ENCODE measurements around the gene SAMHD1. TPM values are rescaled to one million over a fixed set of nuclear protein-coding genes. Genes with fewer than 3 reads are reported as not detected.
A peak's percentile ranks its signal among the peaks of the same experiment; 100 is the strongest.

Gene SAMHD1
- total RNA-seq, 1 donor from 2014 or later, result 26.7 TPM

DNA sequence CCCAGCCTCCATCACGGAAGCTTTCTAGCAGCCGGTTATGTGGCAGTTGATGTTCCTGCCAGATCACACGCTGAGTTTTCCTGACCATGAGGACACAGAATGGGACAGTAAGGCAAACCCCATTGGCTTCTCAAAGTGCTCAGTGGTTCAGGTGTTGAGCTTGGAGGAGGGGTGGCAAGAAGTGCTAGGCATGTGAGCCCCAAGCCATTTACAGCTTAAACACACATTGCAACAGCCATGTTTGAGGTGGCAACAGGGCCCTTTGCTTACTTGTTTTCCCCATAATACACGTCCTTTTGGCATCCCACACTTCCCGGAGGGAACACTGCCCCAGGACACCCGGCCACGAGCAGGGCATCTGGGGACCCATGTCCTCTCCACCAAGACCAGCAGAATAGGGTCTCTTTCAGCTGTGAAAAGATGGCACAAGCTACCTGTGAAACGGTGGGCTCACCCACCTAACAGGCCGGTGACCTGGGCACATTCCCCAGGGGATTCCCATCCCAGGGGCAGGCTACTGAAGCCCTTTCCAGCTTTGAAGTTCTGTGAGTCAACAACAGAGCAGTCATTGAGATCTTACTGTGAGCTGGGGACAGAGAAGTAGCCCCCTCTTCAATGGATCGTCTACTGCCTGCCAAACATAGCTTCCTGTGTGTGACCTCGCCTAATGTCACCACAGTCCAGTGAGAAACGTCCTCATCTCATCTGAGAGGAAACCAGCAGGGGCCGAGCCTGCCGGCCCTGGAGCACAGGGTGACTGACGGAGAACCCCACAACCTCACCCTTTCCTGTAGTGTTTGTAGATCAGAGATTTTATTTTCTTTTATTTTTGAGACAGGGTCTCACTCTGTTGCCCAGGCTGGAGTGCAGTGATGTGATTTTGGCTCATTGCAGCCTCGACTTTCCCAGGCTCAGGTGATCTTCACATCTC is 79.6 kb downstream of the SAMHD1 start:
- no peak for DNase-seq

DNA sequence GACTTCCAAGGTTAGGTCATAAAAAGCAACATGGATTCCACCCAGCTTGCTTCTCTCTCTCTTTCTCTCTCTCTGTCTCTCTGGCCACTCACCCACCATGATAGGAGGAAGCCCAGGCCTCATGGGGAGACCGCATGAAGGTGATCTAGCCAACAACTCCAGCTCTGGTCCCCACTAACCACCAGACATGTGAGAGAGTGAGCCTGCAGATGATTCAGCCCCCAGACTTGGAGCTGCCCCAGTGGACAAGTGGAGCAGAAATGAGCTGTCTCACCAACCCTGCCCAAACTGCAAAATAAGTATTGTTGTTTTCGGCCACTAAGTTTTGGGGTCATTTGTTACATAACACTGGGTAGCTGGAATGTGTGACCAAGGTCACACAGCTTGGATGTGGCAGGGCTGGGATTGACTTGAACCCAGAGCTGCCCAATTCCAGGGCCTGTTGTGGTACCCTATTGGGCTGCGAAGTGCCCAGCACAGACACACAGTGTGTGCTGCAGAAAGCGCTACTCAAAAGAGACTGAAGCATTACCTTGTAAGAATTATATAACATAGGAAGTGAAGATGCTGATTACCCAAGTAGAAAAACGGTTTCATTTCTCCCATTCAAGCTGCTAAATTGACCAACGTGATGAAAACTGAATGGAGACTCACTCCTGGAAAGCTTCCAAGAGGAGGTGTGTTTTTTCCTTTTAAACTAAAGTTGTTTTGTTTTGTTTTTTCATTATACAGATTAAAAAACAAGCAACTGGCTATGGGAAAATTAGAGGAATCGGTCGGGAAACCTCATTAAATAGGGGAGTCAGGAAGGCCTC is 84.6 kb downstream of the SAMHD1 start:
- DNase-seq, result peak; percentile 43

DNA sequence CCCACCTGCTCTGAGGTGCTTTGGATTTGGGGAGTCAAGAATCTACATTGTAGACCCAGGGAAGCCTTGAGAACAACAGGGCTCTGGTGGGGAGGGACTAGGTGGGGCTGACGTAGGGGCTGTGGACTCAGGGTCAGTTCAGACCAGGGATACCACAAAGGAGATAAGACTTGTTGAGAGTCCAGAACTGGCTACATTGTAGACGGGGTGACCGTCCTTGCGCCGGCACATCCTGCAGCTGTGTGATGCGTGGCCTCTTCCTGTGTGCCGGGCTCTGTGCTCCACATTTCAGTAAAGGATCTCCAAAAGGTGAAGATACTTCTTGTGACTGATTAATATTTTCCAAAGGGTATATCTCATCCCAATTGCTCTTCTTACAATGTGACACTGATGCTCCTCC is 85.3 kb downstream of the SAMHD1 start:
- no peak for DNase-seq

DNA sequence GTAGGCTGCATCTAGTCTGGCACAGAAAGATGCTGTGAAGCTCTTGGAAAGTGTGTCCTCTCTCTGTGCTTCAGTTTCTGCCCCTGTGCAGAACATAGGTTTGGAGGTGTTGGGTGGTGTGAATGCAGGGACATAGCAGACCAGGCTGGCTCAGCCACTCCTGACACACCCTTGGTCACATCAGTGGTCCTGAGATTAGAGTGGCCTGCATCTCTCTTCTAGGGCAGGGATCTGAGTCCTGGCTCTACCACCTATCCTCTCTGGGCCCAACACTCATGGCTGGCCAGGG is 85.7 kb downstream of the SAMHD1 start:
- no peak for DNase-seq

DNA sequence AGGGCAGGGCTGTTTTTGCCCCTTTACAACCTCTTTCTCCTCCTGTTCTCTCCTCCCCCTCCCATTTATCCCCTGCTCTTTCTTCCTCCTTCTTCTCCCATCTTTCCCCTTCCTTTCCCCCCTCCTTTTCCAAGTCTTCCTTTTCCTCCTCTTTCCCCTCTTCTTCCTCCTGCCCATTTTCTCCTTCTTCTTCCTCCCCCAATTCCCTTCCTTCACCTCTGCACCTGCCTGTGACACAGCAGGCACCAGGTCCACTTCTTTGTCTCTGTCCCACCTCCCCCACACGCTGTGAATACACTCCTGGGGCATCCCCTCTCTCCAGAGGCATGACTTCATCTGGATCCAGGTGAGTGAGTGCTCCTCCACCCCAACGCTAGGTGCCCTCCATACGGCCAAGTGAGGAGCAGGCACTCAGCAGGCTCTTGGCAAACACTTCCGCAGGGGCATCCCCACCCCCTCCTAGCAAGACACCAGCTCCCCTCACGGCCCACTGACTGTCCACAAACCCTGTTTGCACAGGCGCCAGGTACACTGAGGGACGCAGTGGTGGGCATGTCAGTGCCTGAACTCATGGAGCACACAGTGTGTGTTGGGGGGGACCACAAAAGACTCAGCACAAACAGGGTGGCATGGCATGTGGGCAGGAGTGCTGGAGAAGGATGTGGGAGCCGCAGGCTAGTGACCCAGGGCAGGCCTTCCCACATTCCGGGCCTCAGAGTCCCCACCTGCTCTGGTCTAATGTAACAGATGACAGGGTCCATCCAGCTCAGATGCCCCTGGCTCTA is 86.2 kb downstream of the SAMHD1 start:
- no peak for DNase-seq

DNA sequence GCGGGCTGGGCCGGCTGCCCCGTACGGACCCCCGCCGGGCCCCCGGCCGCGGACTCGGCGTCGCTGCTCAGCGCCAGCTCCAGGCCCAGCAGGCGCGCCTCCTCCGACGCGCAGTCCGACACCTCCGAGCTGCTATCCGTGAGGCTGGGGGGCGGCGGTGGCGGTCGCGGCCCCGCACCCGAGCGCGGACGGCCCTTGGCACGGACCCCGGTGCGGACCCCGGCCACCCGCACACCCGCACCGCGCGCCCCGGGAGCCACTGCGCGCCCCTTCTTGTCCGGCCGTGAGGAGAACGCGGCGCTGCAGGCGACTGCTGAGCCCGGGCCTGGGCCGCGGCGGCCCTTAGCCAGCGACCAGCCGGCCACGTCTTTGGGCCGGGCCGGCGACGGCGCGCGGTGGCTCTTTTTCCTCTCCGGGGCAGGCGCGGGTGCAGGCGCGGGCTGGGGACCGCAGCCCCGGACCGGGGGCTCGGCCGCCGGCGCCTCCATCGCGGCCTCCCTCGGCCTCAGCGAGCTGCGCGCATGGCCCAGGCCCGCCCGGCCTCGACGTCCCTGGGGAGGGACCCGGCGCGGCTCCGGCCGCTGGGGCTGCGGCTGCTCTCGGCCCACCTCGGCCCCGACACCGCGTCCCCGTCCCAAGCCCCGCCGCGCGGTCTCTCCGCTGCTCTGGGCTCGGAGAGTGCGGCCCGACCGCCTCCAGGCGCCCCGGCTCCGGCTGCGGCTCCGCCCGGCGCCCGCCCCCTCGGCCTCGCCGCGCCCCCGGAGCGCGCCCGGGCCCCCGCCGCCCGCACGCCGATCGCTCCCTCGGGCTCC is 88.4 kb downstream of the SAMHD1 start:
- DNase-seq, result no peak

GRCh38 chr20:36861875-36862801 is 89.4 kb downstream of the SAMHD1 start:
- DNase-seq, result peak; percentile 73

- DNase-seq, result no peak
Measured at GRCh38 chr20:36861625-36861874, 90.0 kb downstream of the SAMHD1 start.

DNA sequence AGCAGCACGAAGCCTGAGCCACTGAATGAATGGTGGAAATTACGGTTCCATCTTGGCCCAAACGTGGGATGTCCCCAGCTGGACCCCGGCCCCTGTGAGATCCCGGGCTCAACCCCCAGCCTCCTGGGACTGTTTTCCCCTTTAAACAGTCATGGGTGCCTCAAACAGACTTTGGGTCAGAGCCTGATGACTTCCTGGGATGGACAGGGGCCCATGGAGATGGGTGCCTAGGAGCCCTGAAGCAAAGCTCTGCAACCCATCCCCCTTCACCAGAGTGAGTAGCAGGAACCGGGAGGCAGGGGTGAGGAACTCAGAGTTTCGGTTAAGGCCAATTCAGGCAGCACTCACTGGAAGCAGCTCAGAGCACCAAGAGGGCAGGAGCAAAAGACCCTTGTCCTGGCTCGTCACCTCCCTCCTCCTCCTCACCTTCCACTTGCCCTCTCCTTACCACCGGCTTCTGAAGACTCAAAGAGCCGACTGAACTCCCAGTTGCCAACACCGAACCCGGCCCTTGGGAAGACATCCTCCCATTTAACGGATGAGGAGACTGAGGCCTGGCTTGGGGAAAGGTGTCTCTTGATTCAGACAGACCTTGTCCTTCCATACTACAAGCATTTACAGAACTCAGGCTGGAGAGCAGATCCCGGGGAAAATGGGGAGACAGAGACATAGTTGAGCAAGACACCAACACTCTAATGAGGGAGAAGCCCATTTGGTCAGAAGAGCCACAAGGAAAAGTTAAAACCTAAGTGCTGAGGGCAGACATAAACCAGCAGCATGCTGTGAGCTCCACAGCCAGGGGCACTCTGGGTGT is 90.5 kb downstream of the SAMHD1 start:
- no peak for DNase-seq

DNA sequence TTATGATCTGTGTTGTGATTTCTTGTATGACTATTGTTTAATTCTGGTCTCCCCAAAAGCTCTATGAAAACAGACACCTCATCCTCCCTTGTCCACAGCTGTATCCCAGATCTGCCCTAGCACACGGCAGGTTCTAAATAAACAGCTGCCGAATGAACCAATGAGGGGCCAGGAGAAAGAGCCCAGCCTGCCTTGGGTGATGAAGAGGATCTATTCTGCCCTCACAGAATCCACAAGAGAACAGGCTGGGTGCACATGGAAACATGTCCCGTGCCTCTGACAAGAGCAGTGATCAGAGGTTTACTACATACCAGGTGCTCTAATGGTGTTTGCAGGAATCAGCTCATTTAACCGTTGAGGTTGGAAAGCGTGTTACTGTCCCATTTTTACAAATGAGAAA is 91.2 kb downstream of the SAMHD1 start:
- no peak for DNase-seq

DNA sequence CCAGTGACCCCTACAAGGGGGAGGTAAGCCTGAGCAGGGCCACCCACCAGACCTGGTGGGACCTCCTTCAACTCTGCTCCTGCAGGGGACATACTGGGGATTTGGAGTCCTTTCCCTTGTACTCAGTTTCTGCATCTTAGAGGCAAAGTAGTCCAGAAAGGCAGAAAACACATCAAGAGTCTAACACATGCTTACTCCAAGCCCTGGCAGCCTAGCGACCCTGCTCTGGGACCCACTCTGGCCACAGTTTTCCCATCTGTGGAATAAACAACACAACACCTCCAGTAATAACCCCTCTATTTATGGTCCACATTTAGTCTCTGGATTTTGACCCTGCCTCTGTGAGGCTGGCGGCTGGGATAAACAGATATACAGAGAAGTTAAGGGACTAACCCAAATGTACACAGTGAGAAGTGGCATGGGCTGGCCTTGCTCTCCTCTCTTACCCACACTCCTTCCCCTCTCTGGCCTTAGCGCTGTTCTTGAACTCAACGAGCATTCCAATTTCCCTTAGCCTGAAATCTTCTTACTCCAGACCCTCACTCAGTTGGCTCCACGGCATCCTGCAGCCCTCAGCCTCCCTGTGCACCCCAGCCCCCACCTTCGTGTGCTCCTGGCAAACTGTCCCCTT is 91.7 kb downstream of the SAMHD1 start:
- DNase-seq, result no peak

DNA sequence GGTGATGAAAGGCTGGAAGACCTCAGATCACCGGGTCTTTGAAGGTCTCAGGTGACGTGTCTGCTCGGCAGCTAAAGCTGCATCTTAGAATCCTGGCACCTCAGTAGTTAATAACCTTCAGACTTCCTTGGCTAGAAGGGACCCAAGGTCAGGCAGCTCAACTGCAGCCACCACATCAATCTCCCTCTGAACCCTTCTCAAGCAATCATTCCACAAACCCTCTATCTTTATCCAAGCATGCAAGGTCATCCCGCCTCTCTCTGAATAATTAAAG is 92.3 kb downstream of the SAMHD1 start:
- no peak for DNase-seq

GRCh38 chr20:36856691-36857635 is 94.5 kb downstream of the SAMHD1 start:
- no peak for DNase-seq

- no peak for DNase-seq
Measured at GRCh38 chr20:36856195-36856594, 95.3 kb downstream of the SAMHD1 start.

DNA sequence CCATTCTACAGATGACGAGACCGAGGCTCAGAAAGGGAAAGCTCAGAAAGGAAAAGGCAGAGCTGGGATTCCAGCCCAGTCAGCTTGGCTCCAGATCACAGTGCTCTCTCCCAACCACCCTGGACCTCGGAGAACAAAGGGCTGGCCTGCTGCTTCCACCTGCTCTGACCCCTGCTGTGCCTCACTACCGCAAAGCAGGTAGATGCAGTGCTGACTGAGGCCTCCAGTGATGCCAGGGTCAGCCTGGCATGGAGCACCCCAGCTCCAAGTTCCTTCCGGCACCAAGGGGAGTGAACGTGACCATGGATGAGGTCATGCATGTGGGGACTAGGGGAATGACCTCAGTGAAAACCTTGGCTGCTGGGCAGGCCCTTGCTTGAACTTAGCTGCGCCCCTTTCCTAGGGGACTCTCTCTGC is 96.3 kb downstream of the SAMHD1 start:
- no peak for DNase-seq

- DNase-seq, result no peak
Measured at GRCh38 chr20:36854348-36855240, 96.9 kb downstream of the SAMHD1 start.

DNA sequence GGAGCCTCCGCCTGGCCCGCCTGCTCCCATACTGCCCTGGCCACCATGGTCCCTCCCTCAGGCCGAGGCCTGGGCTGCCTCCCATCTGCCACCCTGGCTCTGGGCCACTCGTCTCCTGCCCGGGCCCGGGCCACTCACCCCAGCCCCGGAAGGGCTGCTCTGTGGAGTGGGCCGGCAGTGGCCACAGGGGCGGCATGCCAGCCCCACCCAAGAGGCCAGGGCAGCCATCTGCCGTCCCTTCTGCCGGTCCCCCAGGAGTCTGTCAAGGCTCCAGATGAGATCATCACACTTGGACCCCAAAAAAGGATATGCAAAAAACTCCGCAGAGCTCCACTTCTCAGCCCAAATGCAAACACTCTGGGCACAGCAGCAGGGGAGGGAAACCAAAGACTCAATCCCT is 99.3 kb downstream of the SAMHD1 start:
- DNase-seq, result peak; percentile 27

DNA sequence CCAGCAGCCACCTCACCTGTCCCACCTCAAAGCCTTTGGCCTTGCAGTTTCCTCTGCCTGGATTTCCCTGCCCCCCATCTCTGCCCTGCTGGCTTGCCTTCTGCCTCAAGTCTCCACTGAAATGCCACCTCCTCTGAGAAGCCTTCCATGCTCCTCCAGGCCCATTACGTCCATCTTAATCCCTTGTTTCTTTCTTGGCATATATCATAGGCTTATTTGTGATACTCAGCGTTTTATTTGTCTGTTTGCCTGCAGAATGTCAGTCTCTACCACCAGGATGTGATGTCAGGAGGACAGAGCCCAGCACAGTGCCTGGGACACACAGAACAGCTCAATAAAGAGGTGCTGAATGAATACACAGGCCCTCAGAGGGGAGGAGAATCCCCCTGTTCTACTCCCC is 100.0 kb downstream of the SAMHD1 start:
- DNase-seq, result no peak

Data from occipital lobe (tissue), 2 donors.